ENCODE data around the gene MYOC.
"Not testable (repeated sequence)": the region's sequence is repeated elsewhere in the genome, so short reads cannot be mapped to it uniquely, and the experiment has no call there.

The MYOC gene

DNA sequence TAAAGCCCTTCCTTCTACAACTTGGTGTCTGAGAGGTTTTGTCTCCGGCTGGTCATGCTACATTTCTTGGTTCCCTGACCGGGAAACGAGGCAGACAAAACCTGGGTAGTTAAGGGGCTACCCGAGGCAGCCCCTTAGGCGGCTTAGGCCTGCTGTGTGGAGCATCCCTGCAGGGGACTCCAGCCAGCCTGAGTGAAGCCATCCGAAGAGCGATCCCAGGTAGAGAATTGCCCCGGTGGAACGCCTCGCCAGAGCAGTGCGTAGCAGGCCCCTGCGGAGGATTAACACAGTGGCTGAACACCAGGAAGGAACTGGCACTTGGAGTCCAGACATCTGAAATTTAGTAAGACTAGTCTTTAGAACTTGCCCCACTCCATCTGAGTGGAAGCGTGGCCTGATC, 51.6 kb downstream of the MYOC start:
- no peak for DNase-seq

DNA sequence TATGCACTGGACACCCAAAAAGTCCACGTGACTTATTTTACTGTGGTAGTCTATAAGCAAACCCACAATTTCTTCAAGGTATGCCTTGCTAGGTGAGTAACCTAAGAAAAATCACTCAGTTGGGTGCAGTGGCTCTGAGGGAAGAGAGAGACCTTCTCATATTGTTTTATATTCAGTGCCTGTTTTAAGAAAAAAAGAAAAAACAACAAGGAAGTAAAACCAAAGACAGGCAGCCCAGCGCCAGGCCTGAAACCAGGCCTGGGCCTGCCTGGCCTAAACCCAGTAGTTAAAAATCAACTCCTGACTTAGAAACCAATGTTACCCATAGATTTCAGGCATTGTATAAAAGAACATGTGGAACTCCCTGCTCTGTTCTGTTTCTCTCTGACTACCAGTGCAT, 52.2 kb downstream of the MYOC start:
- DNase-seq: not testable (repeated sequence)

DNA sequence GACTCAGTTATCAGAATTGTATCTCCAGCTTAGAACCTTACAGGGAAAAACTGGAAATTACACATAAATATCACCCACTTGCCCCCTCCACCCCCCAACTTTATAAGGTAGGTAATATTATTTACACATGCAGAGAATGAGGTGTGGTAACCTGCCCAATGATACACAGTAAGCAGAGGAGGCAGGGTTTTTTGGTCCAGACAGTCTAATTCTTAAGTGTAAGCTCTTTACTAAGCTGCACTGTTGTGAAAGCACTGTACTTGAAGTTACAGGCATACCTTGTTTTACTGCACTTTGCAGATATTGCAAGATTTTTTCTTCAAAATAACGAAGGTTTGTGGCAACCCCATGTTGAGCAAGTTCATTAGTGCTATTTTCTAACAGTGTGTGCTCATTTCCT, 55.3 kb downstream of the MYOC start:
- DNase-seq: no peak

DNA sequence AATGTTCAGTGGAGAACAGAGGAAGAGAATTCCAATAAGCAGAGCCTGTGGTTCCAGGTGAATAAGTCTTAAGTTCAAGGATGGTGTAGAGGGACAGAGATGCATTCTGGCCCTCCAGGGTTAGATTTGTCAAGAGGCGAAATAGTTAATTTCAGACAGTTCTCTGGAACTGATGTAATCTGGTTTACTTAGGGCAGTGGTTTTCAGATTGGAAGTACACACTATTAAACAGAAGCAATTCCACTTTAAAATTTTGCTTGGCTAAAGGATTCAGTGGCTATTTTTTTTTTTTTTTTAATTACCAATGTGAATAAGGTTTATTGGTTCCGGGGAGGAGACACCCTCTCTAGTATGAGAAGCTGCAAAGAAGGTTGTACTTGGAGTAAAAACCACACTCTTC, 55.8 kb downstream of the MYOC start:
- DNase-seq: no peak

DNA sequence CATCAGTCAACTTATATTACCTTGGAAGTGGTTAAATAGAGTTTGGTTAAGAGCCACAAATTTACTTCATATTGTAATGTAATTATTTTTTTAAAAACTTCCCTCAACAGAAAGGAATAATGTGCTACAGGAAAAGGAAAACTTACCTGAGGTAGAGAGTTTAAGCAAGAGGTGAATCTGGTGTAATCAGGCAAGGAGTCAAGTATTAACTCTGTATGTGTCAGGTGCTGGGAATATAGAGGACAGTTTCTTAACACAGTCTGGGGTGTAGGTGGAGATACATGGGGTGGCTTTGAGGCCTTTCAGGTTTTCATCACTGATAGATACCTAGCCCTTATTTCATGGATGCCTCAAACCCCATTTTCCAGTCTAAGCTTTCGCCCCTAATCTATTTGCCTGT, 56.4 kb downstream of the MYOC start:
- DNase-seq: no peak

DNA sequence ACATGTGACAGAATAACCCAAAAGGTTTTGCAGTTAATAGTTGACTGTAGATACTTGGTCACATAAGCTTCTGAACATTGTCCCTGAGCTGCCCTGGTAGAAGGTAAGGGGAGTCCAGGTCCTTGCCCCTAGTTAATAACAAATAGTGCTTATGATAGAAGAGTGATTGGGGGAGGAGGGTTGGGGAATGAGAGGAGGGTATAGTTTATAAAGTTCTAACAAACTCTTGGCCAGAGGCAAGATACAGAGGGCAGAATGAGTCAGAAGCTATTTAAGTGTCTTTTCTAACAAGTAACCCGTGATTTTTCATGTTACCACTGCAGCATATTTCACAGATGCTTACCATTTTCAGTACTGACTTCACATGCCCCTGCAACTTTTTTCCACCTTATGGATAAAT, 57.2 kb downstream of the MYOC start:
- DNase-seq: no peak

DNA sequence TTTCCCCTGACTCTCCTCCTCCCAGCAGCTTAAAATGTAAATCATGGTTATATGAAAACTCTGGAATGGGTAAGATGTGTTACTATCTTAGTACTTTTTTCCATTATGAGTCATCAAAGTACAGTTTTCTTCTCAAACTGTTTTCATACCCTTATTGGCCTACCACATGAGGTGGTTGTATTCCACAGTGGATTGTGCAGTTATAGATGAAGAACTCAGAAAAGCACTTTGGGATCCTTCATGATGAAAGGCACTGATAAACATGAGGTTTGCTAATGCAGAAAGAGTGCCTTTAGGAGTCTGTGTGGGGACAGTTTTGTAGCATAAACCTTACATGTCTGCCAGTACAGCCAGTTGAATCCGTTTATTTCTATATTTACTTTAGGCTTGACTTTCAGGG, 62.5 kb downstream of the MYOC start:
- no peak for DNase-seq

DNA sequence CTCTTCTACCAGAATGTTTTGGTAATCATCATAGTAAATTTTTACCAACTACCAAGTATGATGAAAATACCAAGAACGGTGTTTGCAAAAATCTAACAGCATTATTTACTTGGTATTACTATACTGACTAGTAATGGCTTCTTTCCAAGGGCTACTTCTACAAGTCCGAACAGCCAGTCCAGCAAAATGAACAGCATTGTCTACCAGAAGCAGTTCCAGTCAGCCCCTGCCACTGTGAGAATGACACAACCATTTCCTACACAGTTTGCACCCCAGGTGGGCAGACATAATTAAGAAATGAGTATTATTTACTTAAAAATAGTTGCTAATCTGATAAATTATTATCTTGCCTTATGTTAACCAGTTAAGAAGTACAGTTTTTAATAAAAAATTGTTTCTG, 64.3 kb downstream of the MYOC start:
- no peak for DNase-seq

DNA sequence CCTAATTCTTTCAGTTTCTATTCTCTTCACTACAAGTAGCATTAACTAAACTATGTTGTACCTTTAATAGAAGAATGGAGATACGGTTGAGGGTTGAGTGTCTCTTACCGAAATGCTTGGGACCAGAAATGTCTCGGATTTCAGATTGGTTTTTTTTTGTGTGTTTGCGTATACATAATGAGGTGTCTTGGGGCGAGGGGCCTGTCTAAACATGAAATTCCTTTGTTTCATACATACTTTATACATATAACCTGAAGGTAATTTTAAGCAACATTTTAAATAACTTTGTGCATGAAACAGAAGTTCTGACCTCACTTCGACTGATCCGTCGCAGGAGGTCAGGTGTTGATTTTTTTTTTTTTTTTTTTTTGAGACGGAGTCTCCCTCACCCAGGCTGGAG, 66.8 kb downstream of the MYOC start:
- DNase-seq: no peak

All from NCI-H446 (cell line).